Neural crest cell (in vitro differentiated cells): ENCODE data around the gene ZNF79. TPM values are rescaled to one million over a fixed set of nuclear protein-coding genes. Genes with fewer than 3 reads are reported as not detected.
A peak's percentile ranks its signal among the peaks of the same experiment; 100 is the strongest.

Experiments
- DNase-seq: peaks from one replicate; pipeline ENCODE4 v3.0.0; 2021; ENCODE audit warnings: low read depth, mixed read lengths, low spot score
- H3K27ac Mint-ChIP-seq: one replicate; pipeline ENCODE4 v1.8.0; 2021; ENCODE audit warnings: mild to moderate bottlenecking, mixed read lengths; ENCODE audit not compliant: unreplicated experiment
- H3K27me3 Mint-ChIP-seq: 2 replicates; pipeline ENCODE4 v1.8.0; 2021; ENCODE audit warnings: low read depth, mild to moderate bottlenecking, mixed read lengths
- H3K36me3 Mint-ChIP-seq: 2 replicates; pipeline ENCODE4 v1.8.0; 2021; ENCODE audit warnings: low read depth, mild to moderate bottlenecking, mixed read lengths
- H3K4me1 Mint-ChIP-seq: 2 replicates; pipeline ENCODE4 v1.8.0; 2021; ENCODE audit warnings: mixed read lengths
- H3K4me3 Mint-ChIP-seq: one replicate; pipeline ENCODE4 v1.8.0; 2021; ENCODE audit warnings: mild to moderate bottlenecking, mixed read lengths
- H3K9me3 Mint-ChIP-seq: 2 replicates; pipeline ENCODE4 v1.8.0; 2021; ENCODE audit warnings: mixed read lengths
- CTCF ChIP-seq: fragments of 200-600 bp; sonication (generic); conservative IDR thresholded peaks from 2 replicates; pipeline ENCODE4 v1.5.0; 2021; ENCODE audit warnings: antibody characterized with exemption, mild to moderate bottlenecking
- long read RNA-seq: library from polyadenylated mRNA; unstranded; transcript quantifications from one replicate; pipeline ENCODE4 v2.0.0, GENCODE V29; 2020
- total RNA-seq: library from RNA; stranded (reverse); gene quantifications from 2 replicates; pipeline ENCODE4 v1.2.1, GENCODE V29; 2021

The ZNF79 gene
- total RNA-seq: 13.2 TPM in 2 replicates
- long read RNA-seq, partial matches to known transcripts: 1 of 17 reads
- long read RNA-seq, other reads (novel, unspliced or antisense): 8 of 17 reads

GRCh38 chr9:127423934-127424675, at the start of gene ZNF79:
TSS of gene ZNF79 (plus strand) at chr9:127424382. CDS start at chr9:127424788, 406 bp downstream.
- peak; percentile 11 for TF ChIP-seq CTCF
- H3K4me1 Mint-ChIP-seq: peaks cover 46% of the 10 kb centered on the region
- H3K36me3 Mint-ChIP-seq: peaks cover 4% of the 10 kb centered on the region
- H3K4me3 Mint-ChIP-seq: peak within 1 kb of the TSS; percentile 94
- peak within 1 kb of the TSS; percentile 99 for H3K27ac Mint-ChIP-seq
- H3K9me3 Mint-ChIP-seq: no peaks in the 10 kb centered on the region
- H3K27me3 Mint-ChIP-seq: no peaks in the 10 kb centered on the region
- peak; percentile 91 for DNase-seq

GRCh38 chr9:127380479-127380878, 43.7 kb upstream of the ZNF79 start:
- Mint-ChIP-seq H3K27ac (no peak overlapping the region), H3K9me3 (peaks cover 3% of the 10 kb centered on the region), H3K4me3 (no peak overlapping the region), H3K27me3 (no peaks in the 10 kb centered on the region), H3K36me3 (peaks cover 5% of the 10 kb centered on the region), H3K4me1 (no peaks in the 10 kb centered on the region)
- no peak for DNase-seq
- TF ChIP-seq CTCF: no peak

GRCh38 chr9:127382541-127382940, 41.6 kb upstream of the ZNF79 start:
- no peak for DNase-seq
- peaks cover 3% of the 10 kb centered on the region for H3K9me3 Mint-ChIP-seq
- no peak overlapping the region for H3K4me3 Mint-ChIP-seq
- no peak for TF ChIP-seq CTCF
- H3K27ac Mint-ChIP-seq: no peak overlapping the region
- peaks cover 5% of the 10 kb centered on the region for H3K36me3 Mint-ChIP-seq
- no peaks in the 10 kb centered on the region for H3K4me1 Mint-ChIP-seq
- no peaks in the 10 kb centered on the region for H3K27me3 Mint-ChIP-seq

- H3K4me3 Mint-ChIP-seq: no peak overlapping the region
- H3K27ac Mint-ChIP-seq: peak overlapping the region; percentile 48
- H3K36me3 Mint-ChIP-seq: peaks cover 3% of the 10 kb centered on the region
- peaks cover 3% of the 10 kb centered on the region for H3K9me3 Mint-ChIP-seq
- no peaks in the 10 kb centered on the region for H3K27me3 Mint-ChIP-seq
- DNase-seq: no peak
- TF ChIP-seq CTCF: no peak
- peaks cover 14% of the 10 kb centered on the region for H3K4me1 Mint-ChIP-seq
These were observed 40.0 kb upstream of the ZNF79 start for GRCh38 chr9:127384016-127384730.

GRCh38 chr9:127384901-127385300, 39.3 kb upstream of the ZNF79 start:
- Mint-ChIP-seq H3K9me3 (peaks cover 3% of the 10 kb centered on the region), H3K27me3 (no peaks in the 10 kb centered on the region), H3K36me3 (no peaks in the 10 kb centered on the region), H3K27ac (peak overlapping the region; percentile 25), H3K4me3 (no peak overlapping the region), H3K4me1 (peaks cover 18% of the 10 kb centered on the region)
- TF ChIP-seq CTCF: no peak
- no peak for DNase-seq
